Neural cell (in vitro differentiated cells): Measurements from ENCODE around the gene SAA1. TPM values are rescaled to one million over a fixed set of nuclear protein-coding genes. Genes with fewer than 3 reads are reported as not detected.

ENCODE experiments used
- H2AFZ ChIP-seq: fragments of 200-600, 300-800 bp; sonication (generic), shearing (Covaris generic); 2 replicates; pipeline ENCODE4 v1.6.0; 2014; ENCODE audit warnings: low read depth, mild to moderate bottlenecking, antibody characterized with exemption, low read length, moderate library complexity
- H3F3A ChIP-seq: fragments of 200-600 bp; shearing (Covaris generic); 2 replicates; pipeline ENCODE4 v1.6.1; 2016; ENCODE audit warnings: mild to moderate bottlenecking, moderate library complexity, mixed read lengths, antibody characterized with exemption, low read length; ENCODE audit not compliant: insufficient read depth, poor library complexity, severe bottlenecking
- H3K27ac ChIP-seq: fragments of 200-600, 300-800 bp; sonication (generic), shearing (Covaris generic); 2 replicates; pipeline ENCODE4 v1.5.1; 2014; ENCODE audit warnings: mild to moderate bottlenecking, low read length, moderate library complexity
- H3K27me3 ChIP-seq: fragments of 300-800, 200-600 bp; sonication (generic), shearing (Covaris generic); 2 replicates; pipeline ENCODE4 v1.6.0; 2014; ENCODE audit warnings: mild to moderate bottlenecking, low read depth, low read length, moderate library complexity; ENCODE audit not compliant: insufficient read depth
- H3K36me3 ChIP-seq: fragments of 300-800, 200-600 bp; sonication (generic), shearing (Covaris generic); 2 replicates; pipeline ENCODE4 v1.5.1; 2014; ENCODE audit warnings: mild to moderate bottlenecking, antibody characterized with exemption, low read length, moderate library complexity; ENCODE audit not compliant: insufficient read depth
- H3K4me2 ChIP-seq: fragments of 300-800, 200-600 bp; sonication (generic), shearing (Covaris generic); 2 replicates; pipeline ENCODE4 v1.6.0; 2014; ENCODE audit warnings: mild to moderate bottlenecking, low read length
- H3K4me3 ChIP-seq: fragments of 300-800, 200-600 bp; sonication (generic), shearing (Covaris generic); 2 replicates; pipeline ENCODE4 v1.5.1; 2014; ENCODE audit warnings: mild to moderate bottlenecking, low read length, moderate library complexity
- H3K79me2 ChIP-seq: fragments of 200-600 bp; shearing (Covaris generic); replicated peaks from 2 replicates; pipeline ENCODE4 v1.6.0; 2014; ENCODE audit warnings: mild to moderate bottlenecking, low read length, moderate library complexity; ENCODE audit not compliant: insufficient read depth
- H3K9ac ChIP-seq: fragments of 300-800, 200-600 bp; sonication (generic), shearing (Covaris generic); 2 replicates; pipeline ENCODE4 v1.6.1; 2016; ENCODE audit warnings: mild to moderate bottlenecking, low read length, mixed read lengths
- H3K9me2 ChIP-seq: fragments of 200-600 bp; shearing (Covaris generic); 2 replicates; pipeline ENCODE4 v1.6.1; 2016; ENCODE audit warnings: mild to moderate bottlenecking, low read length, mixed read lengths; ENCODE audit not compliant: insufficient read depth
- H3K9me3 ChIP-seq: fragments of 200-600, 300-800 bp; sonication (generic), shearing (Covaris generic); 2 replicates; pipeline ENCODE4 v1.6.1; 2016; ENCODE audit warnings: mild to moderate bottlenecking, mixed run types, low read length, moderate library complexity, mixed read lengths
- H4K20me1 ChIP-seq: fragments of 200-600 bp; shearing (Covaris generic); 2 replicates; pipeline ENCODE4 v1.6.1; 2016; ENCODE audit warnings: mild to moderate bottlenecking, mixed run types; ENCODE audit not compliant: insufficient read depth
- EP300 ChIP-seq: fragments of 450-650 bp; conservative IDR thresholded peaks from 2 replicates; pipeline ENCODE4 v1.6.1; 2014; ENCODE audit warnings: antibody characterized with exemption, mild to moderate bottlenecking, moderate library complexity; ENCODE audit not compliant: poor library complexity, severe bottlenecking
- EZH2 ChIP-seq: fragments of 200-600, 300-800 bp; shearing (Covaris generic), sonication (generic); IDR thresholded peaks from 2 replicates; pipeline ENCODE4 v1.6.1; 2014; ENCODE audit warnings: antibody characterized with exemption, low read length, borderline replicate concordance, mild to moderate bottlenecking; ENCODE audit not compliant: insufficient read depth, poor library complexity, severe bottlenecking
- MXI1 ChIP-seq: fragments of 450-650 bp; conservative IDR thresholded peaks from 2 replicates; pipeline ENCODE4 v1.6.1; 2014; ENCODE audit warnings: antibody characterized with exemption, mild to moderate bottlenecking; ENCODE audit not compliant: poor library complexity, severe bottlenecking
- POLR2AphosphoS5 ChIP-seq: IDR thresholded peaks from 2 replicates; pipeline ENCODE4 v1.6.1; 2012
- RAD21 ChIP-seq: fragments of 450-650 bp; conservative IDR thresholded peaks from 2 replicates; pipeline ENCODE4 v1.6.1; 2014; ENCODE audit warnings: antibody characterized with exemption, mild to moderate bottlenecking, moderate library complexity
- SMC3 ChIP-seq: fragments of 450-650 bp; conservative IDR thresholded peaks from 2 replicates; pipeline ENCODE4 v1.6.1; 2014; ENCODE audit warnings: antibody characterized with exemption, mild to moderate bottlenecking, moderate library complexity; ENCODE audit not compliant: poor library complexity
- TAF1 ChIP-seq: IDR thresholded peaks from 2 replicates; pipeline ENCODE4 v1.6.1; 2012; ENCODE audit warnings: low read depth
- polyA plus RNA-seq: library from polyadenylated mRNA; depleted of rRNA; stranded (reverse); fragments of >200 nt; gene quantifications from 2 replicates; pipeline ENCODE4 v1.2.3, GENCODE V29; 2014
- TF ChIP-seq, protein P1 (sequence below): fragments of 450-650 bp; IDR thresholded peaks from 2 replicates; pipeline ENCODE4 v1.5.1; 2014; ENCODE audit warnings: antibody characterized with exemption, mild to moderate bottlenecking, moderate library complexity; ENCODE audit not compliant: poor library complexity, severe bottlenecking
- TF ChIP-seq, protein P2 (sequence below): IDR thresholded peaks from 2 replicates; pipeline ENCODE4 v1.6.1; 2012; ENCODE audit warnings: borderline replicate concordance

SAA1 gene
- polyA plus RNA-seq, 1 donor from 2014 or later: not detected

DNA sequence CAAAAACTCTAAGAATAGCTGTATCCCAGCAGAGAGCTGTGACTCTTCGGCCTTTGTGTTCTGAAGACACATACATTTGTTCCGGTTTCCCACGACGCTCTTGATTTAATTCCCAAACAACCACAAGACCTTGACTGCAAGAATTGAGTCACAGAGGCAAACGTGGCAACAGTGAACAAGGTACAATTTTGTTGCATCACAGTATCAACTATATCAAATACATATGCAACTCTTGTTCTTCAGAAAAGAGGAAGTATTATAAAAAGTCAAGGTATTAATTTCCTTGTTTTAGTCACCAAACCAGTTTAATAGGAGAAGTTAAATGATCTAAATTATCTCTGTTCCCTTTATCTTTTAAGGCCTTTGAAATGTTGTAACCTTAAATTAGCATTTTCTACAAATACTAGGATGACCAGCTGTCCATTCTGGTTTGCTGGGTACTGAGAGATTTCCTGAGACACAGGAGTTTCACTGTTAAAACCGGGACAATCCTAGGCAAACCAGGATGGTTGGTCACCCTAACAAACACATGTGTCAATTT is 44.8 kb downstream of the SAA1 start:
- no peak overlapping the region for H3K9ac ChIP-seq
- no peaks in the 10 kb centered on the region for H3K9me2 ChIP-seq
- H3K4me2 ChIP-seq: no peak overlapping the region
- no peak overlapping the region for H3K4me3 ChIP-seq
- no peaks in the 10 kb centered on the region for H3K27me3 ChIP-seq
- H4K20me1 ChIP-seq: no peaks in the 10 kb centered on the region
- no peaks in the 10 kb centered on the region for H3F3A ChIP-seq
- H2AFZ ChIP-seq: no peak overlapping the region
- H3K36me3 ChIP-seq: peaks cover 5% of the 10 kb centered on the region
- H3K27ac ChIP-seq: no peak overlapping the region
- H3K79me2 ChIP-seq: no peaks in the 10 kb centered on the region
- H3K9me3 ChIP-seq: no peaks in the 10 kb centered on the region
- TF ChIP-seq MXI1: no peak
- TF ChIP-seq SMC3: no peak
- TF ChIP-seq, protein P1, sequence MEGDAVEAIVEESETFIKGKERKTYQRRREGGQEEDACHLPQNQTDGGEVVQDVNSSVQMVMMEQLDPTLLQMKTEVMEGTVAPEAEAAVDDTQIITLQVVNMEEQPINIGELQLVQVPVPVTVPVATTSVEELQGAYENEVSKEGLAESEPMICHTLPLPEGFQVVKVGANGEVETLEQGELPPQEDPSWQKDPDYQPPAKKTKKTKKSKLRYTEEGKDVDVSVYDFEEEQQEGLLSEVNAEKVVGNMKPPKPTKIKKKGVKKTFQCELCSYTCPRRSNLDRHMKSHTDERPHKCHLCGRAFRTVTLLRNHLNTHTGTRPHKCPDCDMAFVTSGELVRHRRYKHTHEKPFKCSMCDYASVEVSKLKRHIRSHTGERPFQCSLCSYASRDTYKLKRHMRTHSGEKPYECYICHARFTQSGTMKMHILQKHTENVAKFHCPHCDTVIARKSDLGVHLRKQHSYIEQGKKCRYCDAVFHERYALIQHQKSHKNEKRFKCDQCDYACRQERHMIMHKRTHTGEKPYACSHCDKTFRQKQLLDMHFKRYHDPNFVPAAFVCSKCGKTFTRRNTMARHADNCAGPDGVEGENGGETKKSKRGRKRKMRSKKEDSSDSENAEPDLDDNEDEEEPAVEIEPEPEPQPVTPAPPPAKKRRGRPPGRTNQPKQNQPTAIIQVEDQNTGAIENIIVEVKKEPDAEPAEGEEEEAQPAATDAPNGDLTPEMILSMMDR: no peak
- no peak for TF ChIP-seq POLR2AphosphoS5
- no peak for TF ChIP-seq EP300
- no peak for TF ChIP-seq TAF1
- TF ChIP-seq, protein P2, sequence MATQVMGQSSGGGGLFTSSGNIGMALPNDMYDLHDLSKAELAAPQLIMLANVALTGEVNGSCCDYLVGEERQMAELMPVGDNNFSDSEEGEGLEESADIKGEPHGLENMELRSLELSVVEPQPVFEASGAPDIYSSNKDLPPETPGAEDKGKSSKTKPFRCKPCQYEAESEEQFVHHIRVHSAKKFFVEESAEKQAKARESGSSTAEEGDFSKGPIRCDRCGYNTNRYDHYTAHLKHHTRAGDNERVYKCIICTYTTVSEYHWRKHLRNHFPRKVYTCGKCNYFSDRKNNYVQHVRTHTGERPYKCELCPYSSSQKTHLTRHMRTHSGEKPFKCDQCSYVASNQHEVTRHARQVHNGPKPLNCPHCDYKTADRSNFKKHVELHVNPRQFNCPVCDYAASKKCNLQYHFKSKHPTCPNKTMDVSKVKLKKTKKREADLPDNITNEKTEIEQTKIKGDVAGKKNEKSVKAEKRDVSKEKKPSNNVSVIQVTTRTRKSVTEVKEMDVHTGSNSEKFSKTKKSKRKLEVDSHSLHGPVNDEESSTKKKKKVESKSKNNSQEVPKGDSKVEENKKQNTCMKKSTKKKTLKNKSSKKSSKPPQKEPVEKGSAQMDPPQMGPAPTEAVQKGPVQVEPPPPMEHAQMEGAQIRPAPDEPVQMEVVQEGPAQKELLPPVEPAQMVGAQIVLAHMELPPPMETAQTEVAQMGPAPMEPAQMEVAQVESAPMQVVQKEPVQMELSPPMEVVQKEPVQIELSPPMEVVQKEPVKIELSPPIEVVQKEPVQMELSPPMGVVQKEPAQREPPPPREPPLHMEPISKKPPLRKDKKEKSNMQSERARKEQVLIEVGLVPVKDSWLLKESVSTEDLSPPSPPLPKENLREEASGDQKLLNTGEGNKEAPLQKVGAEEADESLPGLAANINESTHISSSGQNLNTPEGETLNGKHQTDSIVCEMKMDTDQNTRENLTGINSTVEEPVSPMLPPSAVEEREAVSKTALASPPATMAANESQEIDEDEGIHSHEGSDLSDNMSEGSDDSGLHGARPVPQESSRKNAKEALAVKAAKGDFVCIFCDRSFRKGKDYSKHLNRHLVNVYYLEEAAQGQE: no peak
- TF ChIP-seq EZH2: no peak
- TF ChIP-seq RAD21: no peak

DNA sequence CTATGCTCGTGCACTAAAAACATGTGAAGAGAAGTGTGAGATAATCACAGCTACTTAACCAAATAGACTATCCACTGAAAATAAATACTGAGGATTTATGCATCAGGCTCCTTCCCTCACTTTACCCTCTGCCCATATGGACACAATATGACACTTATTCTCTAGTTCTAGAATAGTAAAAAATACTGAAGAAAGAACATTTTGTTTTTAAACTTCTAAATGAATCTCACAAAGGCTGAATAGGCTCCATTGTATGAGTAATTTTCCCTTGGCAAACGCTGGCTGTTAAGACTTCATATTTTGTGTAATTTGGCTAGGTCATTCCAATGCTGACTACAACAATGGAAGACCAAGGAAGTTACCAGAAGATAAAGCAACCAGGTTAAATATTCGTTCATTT is 45.9 kb downstream of the SAA1 start:
- no peak overlapping the region for H3K4me2 ChIP-seq
- no peak overlapping the region for H3K27ac ChIP-seq
- TF ChIP-seq EZH2: no peak
- no peak for TF ChIP-seq RAD21
- no peak for TF ChIP-seq EP300
- TF ChIP-seq, protein P2: no peak
- TF ChIP-seq, protein P1: no peak
- no peak for TF ChIP-seq POLR2AphosphoS5
- no peak for TF ChIP-seq SMC3
- no peak for TF ChIP-seq MXI1
- no peak for TF ChIP-seq TAF1
- H2AFZ ChIP-seq: no peak overlapping the region
- H3K27me3 ChIP-seq: no peaks in the 10 kb centered on the region
- no peaks in the 10 kb centered on the region for H3K9me3 ChIP-seq
- no peaks in the 10 kb centered on the region for H3K9me2 ChIP-seq
- no peak overlapping the region for H3K9ac ChIP-seq
- H4K20me1 ChIP-seq: no peaks in the 10 kb centered on the region
- no peaks in the 10 kb centered on the region for H3K79me2 ChIP-seq
- H3K4me3 ChIP-seq: no peak overlapping the region
- H3F3A ChIP-seq: no peaks in the 10 kb centered on the region
- H3K36me3 ChIP-seq: no peaks in the 10 kb centered on the region
